Measurements from ENCODE around the gene SEC16B.

Gene SEC16B

DNA sequence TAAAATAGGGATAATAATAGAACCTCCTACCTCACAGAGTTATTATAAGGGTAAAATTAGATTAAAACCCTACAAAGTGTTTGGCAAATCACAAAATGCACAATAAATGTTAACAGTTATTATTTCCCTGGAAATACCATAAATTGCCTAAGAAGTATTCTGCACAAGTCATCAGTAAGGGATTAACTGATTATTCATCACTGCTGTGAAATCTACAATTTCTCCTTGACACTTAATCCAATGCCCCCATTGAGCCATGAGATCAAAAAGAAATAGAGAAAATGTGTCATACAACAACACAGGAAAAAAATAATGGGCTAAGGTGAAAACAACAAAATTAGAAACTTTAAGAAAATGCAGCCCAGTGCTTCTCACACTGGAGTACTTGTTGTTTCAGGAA lies 6.7 kb upstream of the SEC16B start:
- H3K9me3 ChIP-seq (ENCODE audit: low read length), result no peaks in the 10 kb centered on the region
- no peaks in the 10 kb centered on the region for H3K36me3 ChIP-seq (ENCODE audit: insufficient read depth, low read length)
- H3K27me3 ChIP-seq (ENCODE audit: insufficient read depth, low read length), result no peaks in the 10 kb centered on the region
- H3K9me2 ChIP-seq (ENCODE audit: low read depth, low read length), result no peaks in the 10 kb centered on the region
- H3K4me3 ChIP-seq (ENCODE audit: low read depth, low read length, poor library complexity, severe bottlenecking), result no peak overlapping the region
- H3K4me2 ChIP-seq (ENCODE audit: low read length), result no peak overlapping the region
- no peak for TF ChIP-seq EZH2 (IDR thresholded peaks at IDR 0.05; ENCODE audit: borderline replicate concordance, low read length)
- TF ChIP-seq, protein P1, sequence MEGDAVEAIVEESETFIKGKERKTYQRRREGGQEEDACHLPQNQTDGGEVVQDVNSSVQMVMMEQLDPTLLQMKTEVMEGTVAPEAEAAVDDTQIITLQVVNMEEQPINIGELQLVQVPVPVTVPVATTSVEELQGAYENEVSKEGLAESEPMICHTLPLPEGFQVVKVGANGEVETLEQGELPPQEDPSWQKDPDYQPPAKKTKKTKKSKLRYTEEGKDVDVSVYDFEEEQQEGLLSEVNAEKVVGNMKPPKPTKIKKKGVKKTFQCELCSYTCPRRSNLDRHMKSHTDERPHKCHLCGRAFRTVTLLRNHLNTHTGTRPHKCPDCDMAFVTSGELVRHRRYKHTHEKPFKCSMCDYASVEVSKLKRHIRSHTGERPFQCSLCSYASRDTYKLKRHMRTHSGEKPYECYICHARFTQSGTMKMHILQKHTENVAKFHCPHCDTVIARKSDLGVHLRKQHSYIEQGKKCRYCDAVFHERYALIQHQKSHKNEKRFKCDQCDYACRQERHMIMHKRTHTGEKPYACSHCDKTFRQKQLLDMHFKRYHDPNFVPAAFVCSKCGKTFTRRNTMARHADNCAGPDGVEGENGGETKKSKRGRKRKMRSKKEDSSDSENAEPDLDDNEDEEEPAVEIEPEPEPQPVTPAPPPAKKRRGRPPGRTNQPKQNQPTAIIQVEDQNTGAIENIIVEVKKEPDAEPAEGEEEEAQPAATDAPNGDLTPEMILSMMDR (IDR thresholded peaks at IDR 0.05; ENCODE audit: low read length), result no peak
- H3K27ac ChIP-seq (ENCODE audit: low read depth, low read length, poor library complexity, severe bottlenecking), result no peak overlapping the region
- no peak overlapping the region for H3K9ac ChIP-seq (ENCODE audit: low read length)
- no peaks in the 10 kb centered on the region for H3K79me2 ChIP-seq (ENCODE audit: insufficient read depth, low read length)
- no peaks in the 10 kb centered on the region for H3F3A ChIP-seq (ENCODE audit: insufficient read depth, low read length)
- no peaks in the 10 kb centered on the region for H4K20me1 ChIP-seq (ENCODE audit: insufficient read depth, low read length)
- H3K4me1 ChIP-seq (ENCODE audit: insufficient read depth, low read length, severe bottlenecking), result no peaks in the 10 kb centered on the region
- no peak overlapping the region for H2AFZ ChIP-seq (ENCODE audit: low read length)

DNA sequence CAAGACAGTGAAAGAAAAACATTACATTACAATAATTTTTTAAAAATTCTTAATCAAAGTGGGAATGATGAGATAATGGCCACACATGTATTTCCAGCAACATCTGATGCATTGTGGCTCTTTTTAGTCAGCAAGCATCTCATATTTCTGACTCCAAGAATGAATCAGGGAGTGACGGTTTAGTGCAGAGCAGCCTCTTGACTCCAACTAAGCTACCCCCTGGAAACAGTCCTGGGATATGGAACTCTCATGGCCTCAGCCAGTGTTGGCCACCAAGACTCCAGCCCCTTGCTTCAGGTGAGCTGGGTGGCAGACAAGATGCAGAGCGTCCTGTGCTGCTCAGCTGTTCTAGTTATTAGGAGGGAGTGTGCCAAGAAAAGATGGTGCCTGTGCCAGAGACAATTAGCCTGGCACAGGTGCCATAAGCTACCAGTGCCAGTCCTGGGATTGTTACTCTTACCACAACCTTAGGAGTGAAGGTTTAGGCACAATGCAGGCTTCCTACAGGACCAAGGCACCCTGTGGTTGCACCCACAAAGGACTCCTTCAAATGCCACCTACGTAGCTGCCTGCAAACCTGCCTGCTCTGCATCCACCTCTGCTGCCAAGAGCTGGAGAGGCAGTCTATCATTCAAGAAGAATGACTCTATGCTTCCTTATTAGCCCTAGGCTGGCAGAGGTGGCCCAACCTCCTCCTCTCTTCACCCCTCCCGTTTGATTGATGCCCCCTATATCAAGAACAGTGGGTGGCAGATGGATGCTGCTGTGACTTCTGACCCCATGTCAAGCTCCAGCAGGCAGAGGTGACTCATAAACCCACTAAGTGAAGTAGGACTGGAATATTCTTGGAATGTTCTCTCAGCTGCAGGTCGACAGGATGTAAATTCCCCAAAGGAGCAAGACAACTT lies 6.0 kb upstream of the SEC16B start:
- TF ChIP-seq, protein P1 (IDR thresholded peaks at IDR 0.05; ENCODE audit: low read length), result no peak
- no peak for TF ChIP-seq EZH2 (IDR thresholded peaks at IDR 0.05; ENCODE audit: borderline replicate concordance, low read length)
- Histone ChIP-seq H4K20me1 (ENCODE audit: insufficient read depth, low read length) (no peaks in the 10 kb centered on the region), H3F3A (ENCODE audit: insufficient read depth, low read length) (no peaks in the 10 kb centered on the region), H3K27me3 (ENCODE audit: insufficient read depth, low read length) (no peaks in the 10 kb centered on the region), H3K9me2 (ENCODE audit: low read depth, low read length) (no peaks in the 10 kb centered on the region), H3K9ac (ENCODE audit: low read length) (no peak overlapping the region), H3K79me2 (ENCODE audit: insufficient read depth, low read length) (no peaks in the 10 kb centered on the region), H3K4me1 (ENCODE audit: insufficient read depth, low read length, severe bottlenecking) (no peaks in the 10 kb centered on the region), H3K36me3 (ENCODE audit: insufficient read depth, low read length) (no peaks in the 10 kb centered on the region), H3K27ac (ENCODE audit: low read depth, low read length, poor library complexity, severe bottlenecking) (no peak overlapping the region), H2AFZ (ENCODE audit: low read length) (no peak overlapping the region), H3K4me2 (ENCODE audit: low read length) (no peak overlapping the region), H3K4me3 (ENCODE audit: low read depth, low read length, poor library complexity, severe bottlenecking) (no peak overlapping the region), H3K9me3 (ENCODE audit: low read length) (no peaks in the 10 kb centered on the region)

GRCh38 chr1:177973585-177973984 lies 3.7 kb upstream of the SEC16B start:
- Histone ChIP-seq H3F3A (ENCODE audit: insufficient read depth, low read length) (no peaks in the 10 kb centered on the region), H3K27ac (ENCODE audit: low read depth, low read length, poor library complexity, severe bottlenecking) (no peak overlapping the region), H2AFZ (ENCODE audit: low read length) (no peak overlapping the region), H3K36me3 (ENCODE audit: insufficient read depth, low read length) (no peaks in the 10 kb centered on the region), H3K27me3 (ENCODE audit: insufficient read depth, low read length) (no peaks in the 10 kb centered on the region), H3K9me3 (ENCODE audit: low read length) (no peaks in the 10 kb centered on the region), H3K9ac (ENCODE audit: low read length) (no peak overlapping the region), H3K79me2 (ENCODE audit: insufficient read depth, low read length) (no peaks in the 10 kb centered on the region), H3K4me1 (ENCODE audit: insufficient read depth, low read length, severe bottlenecking) (no peaks in the 10 kb centered on the region), H4K20me1 (ENCODE audit: insufficient read depth, low read length) (no peaks in the 10 kb centered on the region), H3K9me2 (ENCODE audit: low read depth, low read length) (no peaks in the 10 kb centered on the region), H3K4me3 (ENCODE audit: low read depth, low read length, poor library complexity, severe bottlenecking) (no peak overlapping the region), H3K4me2 (ENCODE audit: low read length) (no peak overlapping the region)
- no peak for TF ChIP-seq EZH2 (IDR thresholded peaks at IDR 0.05; ENCODE audit: borderline replicate concordance, low read length)
- TF ChIP-seq, protein P1 (IDR thresholded peaks at IDR 0.05; ENCODE audit: low read length), result no peak

Measured in OCI-LY1 (cell line).